Measurements from ENCODE around the gene DSCAM. TPM values are rescaled to one million over a fixed set of nuclear protein-coding genes. Genes with fewer than 3 reads are reported as not detected.

DSCAM gene
- total and polyA plus RNA-seq, 2 experiments from 2014 or later: 0.07 TPM; not detected in 1

- TF ChIP-seq ZNF462 (CRISPR knock-in tag; IDR thresholded peaks at IDR 0.05) (no peak), POLR2AphosphoS5 (IDR thresholded peaks at IDR 0.05; ENCODE audit: low read depth) (no peak), CTCF (conservative IDR thresholded peaks at IDR 0.05; ENCODE audit: low read depth in 2 of 2) (no peak), STAT1 (IDR thresholded peaks at IDR 0.05; ENCODE audit: unreplicated experiment) (no peak), EZH2phosphoT487 (IDR thresholded peaks at IDR 0.05; ENCODE audit: unreplicated experiment) (no peak), CREB1 (CRISPR knock-in tag; IDR thresholded peaks at IDR 0.05; ENCODE audit: low read depth) (no peak)
These were observed 681.8 kb downstream of the DSCAM start (continued) for GRCh38 chr21:40164905-40165772.

GRCh38 chr21:40162075-40162474 lies 684.9 kb downstream of the DSCAM start:
- no peak overlapping the region for H3K4me2 ChIP-seq
- no peaks in the 10 kb centered on the region for H3K79me2 ChIP-seq (replicated peaks; ENCODE audit: insufficient read depth)
- H3F3A ChIP-seq (replicated peaks; ENCODE audit: low read depth): no peaks in the 10 kb centered on the region
- H3K4me1 ChIP-seq (ENCODE audit: insufficient read depth): no peaks in the 10 kb centered on the region
- H3K9me3 Mint-ChIP-seq: peaks cover 41% of the 10 kb centered on the region
- peaks cover 2% of the 10 kb centered on the region; the same call in 2 of the 3 replicates for H3K4me1 Mint-ChIP-seq
- H2AFZ ChIP-seq: no peak overlapping the region
- H4K20me1 ChIP-seq (replicated peaks; ENCODE audit: insufficient read depth): no peaks in the 10 kb centered on the region
- no peaks in the 10 kb centered on the region for H3K9me2 ChIP-seq (ENCODE audit: insufficient read depth)
- H3K36me3 ChIP-seq (ENCODE audit: insufficient read depth): no peaks in the 10 kb centered on the region
- H3K27ac ChIP-seq (ENCODE audit: low read depth): no peak overlapping the region
- DNase-seq (ENCODE audit: low spot score) (no peak), ATAC-seq (no peak)
- H3K4me3 ChIP-seq: no peak overlapping the region
- H3K36me3 Mint-ChIP-seq (ENCODE audit: low read depth): no peaks in the 10 kb centered on the region; the same call in 2 of the 3 replicates
- H3K4me3 Mint-ChIP-seq: no peak overlapping the region
- no peaks in the 10 kb centered on the region for H3K27me3 ChIP-seq (ENCODE audit: insufficient read depth)
- no peak overlapping the region for H3K27ac Mint-ChIP-seq
- no peaks in the 10 kb centered on the region for H3K27me3 Mint-ChIP-seq (ENCODE audit: insufficient read depth, low read depth, poor library complexity)
- TF ChIP-seq REST (IDR thresholded peaks at IDR 0.05; ENCODE audit: unreplicated experiment) (no peak), POLR2AphosphoS5 (IDR thresholded peaks at IDR 0.05; ENCODE audit: low read depth) (no peak), JUNB (IDR thresholded peaks at IDR 0.05; ENCODE audit: unreplicated experiment) (no peak), ZNF331 (CRISPR knock-in tag; IDR thresholded peaks at IDR 0.05; ENCODE audit: low read depth) (no peak), CREB1 (CRISPR knock-in tag; IDR thresholded peaks at IDR 0.05; ENCODE audit: low read depth) (no peak), CTCF (conservative IDR thresholded peaks at IDR 0.05; ENCODE audit: low read depth in 2 of 2) (no peak)

Data from GM23338 (cell line).